ENCODE results near the gene RMP24.

RMP24 gene

GRCh38 chr18:35972197-35973000 is at the start of gene RMP24 (continued):
- TF ChIP-seq NR3C1 (CRISPR knock-in tag; IDR thresholded peaks at IDR 0.05), result no peak
- peak; percentile 63 for TF ChIP-seq NAIF1 (CRISPR knock-in tag; IDR thresholded peaks at IDR 0.05; ENCODE audit: borderline replicate concordance)
- TF ChIP-seq ZNF225 (CRISPR knock-in tag; IDR thresholded peaks at IDR 0.05), result no peak
- no peak for TF ChIP-seq ZBTB37 (CRISPR knock-in tag; IDR thresholded peaks at IDR 0.05)
- no peak for TF ChIP-seq NR2F2 (IDR thresholded peaks at IDR 0.05; ENCODE audit: borderline replicate concordance, low read depth)
- TF ChIP-seq ZNF770 (CRISPR knock-in tag; IDR thresholded peaks at IDR 0.05), result peak; percentile 35; the same call in 1 of the 2 replicates
- no peak for TF ChIP-seq ZNF296 (CRISPR knock-in tag; conservative IDR thresholded peaks at IDR 0.05)
- TF ChIP-seq HDAC6 (IDR thresholded peaks at IDR 0.05; ENCODE audit: low read depth, low read length), result no peak
- no peak for TF ChIP-seq JUN (CRISPR knock-in tag; IDR thresholded peaks at IDR 0.05)
- TF ChIP-seq MAX (IDR thresholded peaks at IDR 0.05), result peak; percentile 75
- peak; percentile 64; the same call in 1 of the 2 replicates for TF ChIP-seq ZBTB43 (CRISPR knock-in tag; conservative IDR thresholded peaks at IDR 0.05)
- TF ChIP-seq ZNF768 (CRISPR knock-in tag; IDR thresholded peaks at IDR 0.05), result peak; percentile 69; the same call in 1 of the 2 replicates
- TF ChIP-seq MAFK (conservative IDR thresholded peaks at IDR 0.05 in 1 of 2, IDR thresholded peaks at IDR 0.05 in 1 of 2; ENCODE audit: low read length in 2 of 2), result 0 out of 4 replicates have a peak, but pooled peaks of 1 of the 2 experiments have one; percentile 37
- no peak; the same call in 1 of the 2 replicates for TF ChIP-seq ARID2 (CRISPR knock-in tag; IDR thresholded peaks at IDR 0.05; ENCODE audit: borderline replicate concordance)
- no peak for TF ChIP-seq FOXK2 (IDR thresholded peaks at IDR 0.05)
- TF ChIP-seq ESRRA (CRISPR knock-in tag; IDR thresholded peaks at IDR 0.05; ENCODE audit: low read depth), result no peak
- no peak for TF ChIP-seq SATB2 (CRISPR knock-in tag; IDR thresholded peaks at IDR 0.05)
- TF ChIP-seq IKZF1 (IDR thresholded peaks at IDR 0.05), result no peak
- TF ChIP-seq CBX5 (CRISPR knock-in tag; IDR thresholded peaks at IDR 0.05; ENCODE audit: borderline replicate concordance), result peak; percentile 33; the same call in 1 of the 2 replicates
- TF ChIP-seq KLF13 (CRISPR knock-in tag; IDR thresholded peaks at IDR 0.05), result no peak
- no peak for TF ChIP-seq ZSCAN22 (CRISPR knock-in tag; IDR thresholded peaks at IDR 0.05)
- TF ChIP-seq YY1 (IDR thresholded peaks at IDR 0.05; ENCODE audit: insufficient read depth, insufficient replicate concordance, low read depth, low read length), result peak; percentile 83
- peak; percentile 95 for TF ChIP-seq ZGPAT (CRISPR knock-in tag; IDR thresholded peaks at IDR 0.05)
- no peak for TF ChIP-seq ZNF251 (CRISPR knock-in tag; IDR thresholded peaks at IDR 0.05)
- no peak for TF ChIP-seq MTF2 (CRISPR knock-in tag; IDR thresholded peaks at IDR 0.05; ENCODE audit: borderline replicate concordance)
